ENCODE data around the gene PLCL1.
A peak's percentile ranks its signal among the peaks of the same experiment; 100 is the strongest.

The PLCL1 gene

DNA sequence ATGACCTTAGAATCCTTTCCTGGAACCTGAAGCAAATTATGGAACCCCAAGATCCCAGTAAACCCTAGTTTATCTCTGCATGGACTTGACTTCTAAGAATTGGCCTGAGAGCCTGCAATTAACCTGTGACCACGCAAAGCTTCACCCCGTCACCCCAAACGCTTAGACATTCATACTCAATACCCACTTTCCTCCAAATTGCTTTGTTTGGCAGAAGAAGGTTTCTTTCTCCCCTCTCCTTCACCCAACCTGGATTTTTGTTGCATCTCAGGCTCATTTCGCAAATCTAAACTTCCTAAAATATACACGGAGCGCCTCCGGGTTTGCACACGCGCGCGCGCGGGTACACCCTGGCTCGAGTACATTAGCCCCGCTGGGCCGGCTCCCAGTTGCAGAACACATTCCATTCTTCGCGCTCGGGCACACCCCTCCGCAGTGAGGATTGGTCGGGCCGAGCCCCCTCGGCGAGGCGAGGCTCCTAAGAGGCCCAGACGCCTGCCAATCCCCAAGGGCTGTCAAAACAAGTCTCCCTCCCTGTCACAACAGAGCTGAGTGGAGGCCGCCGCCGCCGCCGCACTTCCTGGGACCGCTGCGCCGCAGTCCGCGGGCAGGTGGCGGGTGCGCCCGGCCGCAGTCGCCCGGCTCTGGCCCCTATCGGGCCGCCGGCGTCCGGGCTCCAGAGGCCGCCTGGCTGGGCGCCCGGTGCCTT, at the start of gene PLCL1:
Gene PLCL1, plus strand, starts transcription at position 545 of the 709 bp plus-strand sequence.
- DNase-seq = peak; percentile 55

DNA sequence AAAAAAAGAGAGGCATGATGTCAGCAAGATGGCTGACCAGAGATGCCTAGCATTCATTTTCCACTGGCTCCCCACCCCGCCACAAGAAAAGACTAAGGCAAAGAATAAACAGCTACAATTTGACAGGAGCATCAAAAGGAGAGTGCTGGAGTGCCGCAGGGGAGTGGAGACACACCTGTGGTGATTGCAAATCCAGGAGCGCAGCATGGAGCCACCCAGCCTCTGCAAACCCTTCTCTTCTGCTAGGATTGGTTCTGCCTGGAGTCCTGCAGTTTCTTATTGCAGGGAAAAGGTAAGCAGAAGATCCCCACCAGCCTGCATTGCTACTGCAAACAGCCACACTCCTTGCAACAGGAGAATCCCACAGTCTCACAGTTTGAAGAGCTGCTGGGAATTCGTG, 45.4 kb upstream of the PLCL1 start:
- no peak for DNase-seq

DNA sequence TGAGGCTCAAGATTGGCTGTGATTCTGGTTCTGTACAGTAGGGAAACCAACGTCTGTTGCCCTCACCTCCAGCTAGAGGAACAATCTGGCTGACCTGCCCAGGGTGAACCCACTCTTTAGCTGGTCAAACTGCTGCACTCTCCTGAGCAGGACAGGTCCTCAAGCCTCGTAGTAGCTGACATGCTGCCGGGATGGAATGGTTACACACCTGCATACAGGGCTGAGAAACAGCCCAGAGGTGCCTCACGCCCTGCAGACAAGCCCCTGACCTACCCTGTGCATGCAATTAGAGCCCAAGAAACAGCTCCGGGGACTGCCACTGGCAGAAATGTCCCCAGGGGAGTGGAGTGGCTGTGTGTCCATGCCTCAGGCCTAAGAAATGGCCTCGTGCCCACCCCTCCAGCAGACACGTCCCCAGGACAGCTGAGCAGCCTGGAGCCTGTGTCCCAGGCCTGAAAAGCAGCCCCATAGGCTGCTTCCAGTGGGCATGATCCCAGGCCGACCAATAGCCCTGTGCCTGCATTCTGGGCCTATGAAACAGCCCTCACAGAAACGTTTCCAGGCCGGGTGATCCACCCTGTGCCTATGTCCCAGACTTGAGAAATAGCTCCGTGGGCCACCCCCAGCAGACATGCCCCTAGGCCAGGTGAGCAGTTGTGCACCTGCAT, 44.6 kb upstream of the PLCL1 start:
- no peak for DNase-seq

DNA sequence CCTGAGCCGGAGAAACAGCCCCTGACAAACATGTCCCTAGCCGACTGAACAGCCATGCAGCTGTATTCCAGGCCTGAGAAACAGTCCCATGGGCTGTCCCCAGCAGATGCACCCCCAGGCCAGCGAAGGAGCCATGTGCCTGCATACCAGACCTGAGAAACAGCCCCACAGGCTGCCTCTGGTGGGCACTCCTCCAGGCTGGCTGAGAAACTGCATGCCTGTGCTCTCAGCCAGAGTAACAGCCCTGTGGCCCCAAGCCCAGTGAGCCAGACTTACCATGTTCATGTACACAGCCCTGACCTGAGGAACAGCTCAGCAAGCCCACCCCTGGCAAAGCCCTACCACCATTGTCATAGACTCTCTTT, 44.1 kb upstream of the PLCL1 start:
- no peak for DNase-seq

DNA sequence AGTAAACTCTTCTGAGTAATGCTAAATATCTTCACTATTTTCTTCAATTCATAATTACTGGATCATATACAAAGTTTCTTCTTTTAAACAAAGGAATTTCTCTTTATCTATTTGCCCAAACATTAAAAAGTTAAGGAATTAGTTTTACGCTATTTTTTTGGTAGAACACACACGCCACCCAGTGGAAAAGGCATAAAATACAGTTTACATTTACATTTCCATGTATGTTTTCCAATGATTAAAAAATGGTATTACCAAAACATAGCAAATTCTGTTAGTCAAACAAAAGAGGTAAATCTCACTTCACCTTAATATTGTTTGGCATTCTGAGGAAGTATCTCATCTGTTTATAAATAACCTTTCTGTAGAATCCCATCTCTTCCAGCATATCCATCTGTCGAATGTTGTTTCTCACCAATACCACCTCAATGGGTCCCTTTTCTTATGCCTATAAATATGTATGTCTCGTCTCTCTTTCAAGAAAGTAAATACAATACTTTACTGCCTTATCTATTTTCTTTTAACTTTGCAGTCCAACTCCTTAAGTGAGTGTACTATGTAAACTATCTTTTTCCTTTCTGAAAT, 26.5 kb upstream of the PLCL1 start:
- DNase-seq = no peak

GRCh38 chr2:197779261-197779660, 25.1 kb upstream of the PLCL1 start:
- DNase-seq = no peak

DNA sequence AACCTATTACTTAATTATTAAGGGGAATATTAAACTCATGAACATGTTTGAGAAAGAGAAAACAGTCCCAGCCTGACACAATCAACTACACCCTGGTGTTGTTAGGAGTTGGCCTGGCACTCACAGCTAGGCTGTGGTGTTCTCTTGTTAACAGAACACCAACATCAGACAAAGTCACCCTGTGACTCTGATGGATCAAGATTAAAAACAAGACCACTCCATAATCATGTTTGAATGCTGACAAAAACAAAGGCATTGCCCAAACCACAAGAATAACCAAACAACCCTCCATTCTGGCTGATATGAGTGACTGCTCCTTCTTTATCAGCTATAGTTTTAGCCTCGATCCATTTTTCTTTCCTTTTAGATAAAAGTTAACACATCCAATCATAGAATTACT, 22.3 kb upstream of the PLCL1 start:
- DNase-seq = no peak

GRCh38 chr2:197784956-197785941, 19.1 kb upstream of the PLCL1 start, which contains the start of gene BOLL:
Gene BOLL (minus strand): TSS chr2:197785319. CDS start chr2:197781850, 3,469 bp downstream.
- DNase-seq = no peak

DNA sequence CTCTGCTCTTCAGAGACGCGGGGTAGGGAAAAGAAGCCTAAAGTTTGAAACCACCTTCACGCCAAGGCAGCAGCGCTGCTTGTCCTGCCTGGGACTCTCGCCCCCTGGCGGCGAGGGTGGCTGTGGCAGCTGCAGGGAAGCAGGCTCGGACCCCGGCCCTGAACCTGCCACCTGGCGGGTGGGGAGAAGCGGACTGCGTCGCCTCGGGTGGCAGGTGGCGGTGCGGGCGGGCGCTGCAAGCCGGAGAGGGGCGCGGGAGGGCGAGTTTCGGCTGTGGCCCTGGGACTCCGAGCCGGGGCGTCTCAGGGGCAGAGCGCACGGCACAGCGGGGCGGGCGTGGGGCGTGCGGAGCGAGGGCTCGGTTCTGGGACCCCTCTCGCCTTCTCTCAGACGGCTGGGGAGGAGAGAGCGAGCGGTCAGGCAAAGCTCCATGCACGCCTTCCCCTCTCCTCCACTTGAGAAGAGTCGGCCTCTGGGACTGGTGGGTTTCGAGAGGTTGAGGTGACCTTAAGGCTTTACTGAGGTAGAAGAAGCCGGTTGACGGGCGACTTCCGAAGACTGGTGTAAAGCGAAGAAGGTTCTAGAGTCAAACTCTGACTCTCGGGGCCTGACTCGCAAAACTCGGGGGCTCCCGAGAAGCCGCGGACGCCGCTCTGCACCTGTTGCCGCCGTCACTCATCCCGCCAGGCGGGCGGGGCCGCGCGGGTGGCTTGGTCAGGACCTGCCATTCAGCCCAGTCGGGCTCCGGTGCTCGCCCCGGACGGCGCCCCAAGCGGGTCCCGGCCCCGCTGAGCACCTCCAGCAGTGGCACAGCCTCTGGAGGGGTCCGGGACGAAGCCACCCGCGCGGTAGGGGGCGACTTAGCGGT, 18.1 kb upstream of the PLCL1 start:
- DNase-seq = no peak

DNA sequence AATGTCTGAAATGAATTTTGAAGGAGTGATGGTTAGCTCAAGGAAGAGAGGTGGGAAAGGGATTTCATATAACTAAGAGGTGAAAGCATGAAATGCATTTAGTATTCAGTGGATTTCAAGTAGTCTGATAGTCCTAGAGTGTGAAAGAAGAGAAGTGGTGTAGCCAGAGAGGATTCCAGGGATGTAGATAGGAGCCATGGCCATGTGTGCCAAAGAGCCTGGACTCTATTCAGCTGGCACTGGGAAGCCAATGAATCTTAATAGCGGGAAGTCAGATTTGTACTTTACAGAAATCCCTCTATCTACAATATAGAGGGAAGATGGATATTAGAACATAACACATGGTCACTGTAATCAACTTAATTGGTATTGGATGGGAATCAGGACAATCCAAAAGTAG, 10.9 kb upstream of the PLCL1 start:
- DNase-seq = no peak

GRCh38 chr2:197795277-197795676, 9.1 kb upstream of the PLCL1 start:
- DNase-seq = no peak

DNA sequence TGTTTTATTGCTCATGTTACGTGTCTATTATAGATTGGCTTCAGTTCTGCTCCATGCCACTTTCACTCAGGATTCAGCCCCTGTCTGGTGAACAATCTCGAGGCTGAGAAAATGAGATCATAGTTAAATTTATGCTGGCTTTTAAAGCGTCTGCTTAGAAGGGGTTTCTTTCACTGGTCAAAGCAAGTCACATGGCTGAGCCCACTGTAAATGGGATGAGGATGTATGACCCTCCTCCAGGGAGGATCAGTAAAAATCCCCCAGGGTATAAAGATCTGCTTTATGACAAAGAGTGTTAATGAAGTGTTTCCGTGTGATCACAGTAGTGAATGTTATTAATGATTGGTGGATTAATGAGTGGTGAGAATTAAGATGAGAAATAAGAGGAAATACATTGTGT, 6.2 kb upstream of the PLCL1 start:
- peak; percentile 13 for DNase-seq

DNA sequence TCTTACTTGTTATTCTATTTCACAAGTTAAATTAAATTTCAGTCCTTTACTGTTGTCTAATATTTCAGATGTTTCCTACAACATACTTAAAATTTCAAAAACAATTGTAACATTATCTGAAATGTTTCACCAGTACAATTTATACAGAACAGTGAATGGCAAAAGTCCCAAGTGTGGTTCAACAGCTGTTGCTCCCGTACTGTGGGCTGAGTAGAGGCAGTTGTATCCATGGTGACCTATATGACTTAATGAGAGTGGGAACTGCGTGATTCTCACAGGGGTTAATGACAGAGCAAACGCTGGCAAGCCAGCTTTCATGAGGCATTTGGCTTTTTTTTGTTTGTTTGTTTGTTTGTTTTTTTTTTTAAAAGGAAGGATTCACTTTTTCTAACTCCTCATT, 5.3 kb upstream of the PLCL1 start:
- DNase-seq = peak; percentile 33

- DNase-seq = no peak
Observed at GRCh38 chr2:197800091-197800490, 4.3 kb upstream of the PLCL1 start.

- DNase-seq = no peak
Observed at GRCh38 chr2:197801033-197801432, 3.4 kb upstream of the PLCL1 start.

DNA sequence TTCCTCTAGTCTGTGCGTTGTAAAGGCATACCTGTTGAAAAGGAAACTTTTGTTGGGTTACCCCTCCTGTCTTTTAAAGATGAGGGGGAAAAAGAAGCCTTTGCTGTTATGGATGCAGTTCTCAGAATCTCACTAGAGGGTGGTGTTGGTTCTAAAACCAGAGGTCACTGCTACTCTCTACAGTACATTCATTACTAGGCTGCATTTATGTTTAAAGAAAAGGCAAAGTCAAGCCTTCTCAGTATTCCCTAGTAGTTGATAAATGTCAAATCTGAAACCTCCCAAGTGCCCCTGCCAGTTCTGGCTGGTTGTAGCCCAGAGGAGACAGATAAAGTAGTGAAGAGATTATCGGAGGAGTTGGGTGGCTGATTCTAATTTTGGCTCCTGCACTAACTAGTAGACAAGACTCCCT, 1.4 kb upstream of the PLCL1 start:
- no peak for DNase-seq

- no peak for DNase-seq
Observed at GRCh38 chr2:197804758-197805714, 643 bp downstream of the PLCL1 start.

DNA sequence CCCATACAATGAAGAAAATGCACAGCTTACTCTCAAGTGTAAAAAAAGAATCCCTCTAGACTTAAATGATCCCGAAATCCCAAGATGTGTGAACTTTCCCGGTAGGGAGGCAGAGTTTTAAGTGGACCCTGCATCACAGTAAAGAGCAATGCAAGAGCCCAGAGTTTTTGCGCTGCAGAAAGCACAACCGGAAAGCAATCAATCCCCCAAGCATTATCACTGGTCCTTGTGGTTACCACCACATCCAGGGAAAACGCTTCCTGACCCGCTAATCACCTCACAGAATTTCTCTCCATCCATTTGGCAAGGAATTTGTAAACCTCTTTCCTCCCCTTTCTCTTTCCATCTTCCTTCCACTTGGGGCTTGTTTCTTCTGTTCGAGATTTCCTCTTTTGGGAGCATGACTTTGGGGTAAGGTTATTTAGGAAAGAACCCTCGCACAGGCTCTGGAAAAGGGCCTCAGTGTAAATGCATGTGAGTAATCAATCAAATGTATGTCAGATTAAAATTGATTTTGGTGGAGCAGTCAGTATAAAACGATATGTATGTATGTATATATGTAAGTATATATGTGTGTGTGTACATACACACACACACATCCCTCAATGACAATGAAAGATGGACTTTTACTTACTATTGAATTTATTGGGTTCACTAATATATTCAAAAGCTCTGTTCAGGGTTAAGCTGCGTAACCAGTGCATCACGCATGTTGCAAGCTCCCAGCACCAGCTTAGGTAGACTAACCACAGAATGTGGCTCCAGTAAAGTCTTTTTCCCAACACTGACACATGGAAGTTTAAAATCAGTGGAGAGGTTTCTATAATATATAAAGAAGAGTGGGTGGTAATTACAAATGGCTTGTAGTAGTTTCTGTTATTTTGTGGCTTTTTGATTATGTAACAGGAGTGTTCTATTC, 1.6 kb downstream of the PLCL1 start:
- DNase-seq = no peak

DNA sequence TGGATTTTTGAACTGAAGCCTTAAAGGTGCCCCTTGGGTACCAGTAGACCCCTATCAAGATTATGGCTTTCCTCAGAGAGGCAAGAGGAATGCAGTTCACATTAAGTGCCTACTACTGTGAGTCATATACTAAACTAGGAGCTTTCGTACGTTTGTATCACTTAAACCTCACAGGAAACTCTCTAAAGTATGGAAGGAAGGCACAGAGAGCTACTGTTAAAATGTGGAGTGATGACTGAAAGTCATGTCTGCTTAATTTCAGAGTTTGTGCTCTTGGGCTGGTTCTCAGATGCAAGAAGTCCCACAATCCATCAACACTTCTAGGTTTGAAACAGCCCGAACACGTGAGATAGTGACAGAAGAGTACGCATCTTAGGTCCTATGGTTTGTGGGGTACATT, 4.7 kb downstream of the PLCL1 start:
- DNase-seq = no peak

DNA sequence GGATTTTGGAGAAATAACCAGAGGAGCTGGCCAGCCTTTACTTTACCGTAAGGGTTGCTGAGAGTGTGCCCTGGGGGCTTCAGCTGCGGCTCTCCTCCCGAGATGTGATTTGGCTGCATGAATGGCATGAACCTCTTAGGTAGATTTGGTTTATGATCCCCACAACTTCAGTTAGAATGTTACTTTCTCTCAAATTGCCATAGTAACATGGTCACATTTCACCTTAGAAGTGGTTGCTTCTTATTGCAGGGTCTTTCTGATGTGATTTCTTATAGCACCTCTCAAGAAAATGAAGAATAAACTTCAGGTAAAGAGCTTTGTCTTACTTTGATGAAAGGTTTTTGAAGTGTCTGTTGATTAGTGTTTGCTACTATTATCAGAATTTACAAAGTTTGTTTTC, 5.6 kb downstream of the PLCL1 start:
- DNase-seq = no peak

All from NCI-H524 treated with DMSO at 0.1 percent for 48 hours (cell line).